Stimulated activated CD8-positive, alpha-beta memory T cell treated with anti-CD3 and anti-CD28 coated beads, Interleukin-15, amount 100 ng/mL, for 48 hours (primary cell): ENCODE measurements around the gene CDK15.
"Not testable (repeated sequence)": the region's sequence is repeated elsewhere in the genome, so short reads cannot be mapped to it uniquely, and the experiment has no call there.

Source experiments
- DNase-seq, 2 donors: peaks; one replicate each; pipeline ENCODE4 v3.0.0-alpha.2; 2020; ENCODE audit warnings: low read depth in 2 of 2

CDK15 gene

DNA sequence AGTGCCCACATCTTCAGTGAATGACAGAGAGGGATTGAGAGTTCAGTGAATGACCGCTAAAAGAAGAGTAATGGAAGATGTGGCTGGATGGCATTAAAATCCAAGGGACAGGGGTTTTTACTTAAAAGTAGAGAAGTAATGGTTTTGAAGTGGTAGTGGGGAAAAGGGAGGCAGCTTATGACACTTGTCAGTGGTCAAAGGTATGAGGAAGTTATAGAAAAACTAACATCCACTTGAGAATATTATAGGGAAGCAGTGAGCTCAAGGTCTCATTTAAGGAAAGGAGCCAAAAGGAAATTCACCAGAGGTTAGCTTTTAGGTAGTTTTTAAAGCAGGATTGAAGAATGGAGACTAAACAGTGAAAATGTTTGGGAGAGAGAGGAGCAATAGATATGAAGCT lies 24.3 kb downstream of the CDK15 start:
- no peak for DNase-seq

- no peak for DNase-seq
These were observed 25.1 kb downstream of the CDK15 start for GRCh38 chr2:201831469-201831868.

- DNase-seq = no peak
These were observed 27.4 kb downstream of the CDK15 start for GRCh38 chr2:201833781-201834180.

DNA sequence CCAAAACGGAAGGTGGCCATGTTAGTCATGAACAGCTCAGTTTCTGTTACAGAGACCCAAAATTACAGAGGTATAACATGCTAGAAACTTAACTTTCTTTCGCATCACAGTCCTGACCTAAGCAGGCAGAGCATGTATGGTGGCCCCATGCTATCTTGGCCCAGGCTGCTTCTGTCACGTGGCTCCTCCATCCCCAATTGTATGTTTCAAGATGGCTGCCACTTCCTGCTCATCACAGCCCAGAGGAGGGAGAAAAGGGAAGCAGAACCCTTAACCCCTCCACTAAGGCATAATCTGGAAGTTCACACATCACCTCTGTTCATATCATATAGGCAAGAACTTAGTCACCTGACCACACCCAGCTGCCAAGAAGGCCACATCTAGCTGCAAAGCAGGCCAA lies 28.7 kb downstream of the CDK15 start:
- no peak for DNase-seq

GRCh38 chr2:201837391-201837790 lies 31.1 kb downstream of the CDK15 start:
- no peak for DNase-seq

- no peak for DNase-seq
These were observed 31.6 kb downstream of the CDK15 start for GRCh38 chr2:201837824-201838431.

DNA sequence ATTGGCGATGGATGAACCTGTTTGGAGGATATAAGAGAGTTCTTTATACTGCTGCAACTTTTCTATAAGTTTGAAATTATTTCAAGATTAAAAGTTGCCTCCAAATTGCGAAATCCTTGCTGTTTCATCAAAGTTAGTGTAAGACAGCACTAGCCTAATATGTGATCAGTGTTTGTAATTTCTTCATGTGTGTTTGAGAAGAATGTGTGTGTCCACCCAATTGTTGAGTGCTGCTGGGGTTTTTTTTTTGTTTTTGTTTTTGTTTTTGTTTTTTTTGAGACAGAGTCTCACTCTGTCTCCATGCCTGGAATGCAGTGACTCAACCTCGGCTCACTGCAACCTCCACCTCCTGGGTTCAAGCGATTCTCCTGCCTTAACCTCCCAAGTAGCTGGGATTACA lies 33.4 kb downstream of the CDK15 start:
- DNase-seq = no peak

GRCh38 chr2:201840726-201841125 lies 34.4 kb downstream of the CDK15 start:
- no peak for DNase-seq

DNA sequence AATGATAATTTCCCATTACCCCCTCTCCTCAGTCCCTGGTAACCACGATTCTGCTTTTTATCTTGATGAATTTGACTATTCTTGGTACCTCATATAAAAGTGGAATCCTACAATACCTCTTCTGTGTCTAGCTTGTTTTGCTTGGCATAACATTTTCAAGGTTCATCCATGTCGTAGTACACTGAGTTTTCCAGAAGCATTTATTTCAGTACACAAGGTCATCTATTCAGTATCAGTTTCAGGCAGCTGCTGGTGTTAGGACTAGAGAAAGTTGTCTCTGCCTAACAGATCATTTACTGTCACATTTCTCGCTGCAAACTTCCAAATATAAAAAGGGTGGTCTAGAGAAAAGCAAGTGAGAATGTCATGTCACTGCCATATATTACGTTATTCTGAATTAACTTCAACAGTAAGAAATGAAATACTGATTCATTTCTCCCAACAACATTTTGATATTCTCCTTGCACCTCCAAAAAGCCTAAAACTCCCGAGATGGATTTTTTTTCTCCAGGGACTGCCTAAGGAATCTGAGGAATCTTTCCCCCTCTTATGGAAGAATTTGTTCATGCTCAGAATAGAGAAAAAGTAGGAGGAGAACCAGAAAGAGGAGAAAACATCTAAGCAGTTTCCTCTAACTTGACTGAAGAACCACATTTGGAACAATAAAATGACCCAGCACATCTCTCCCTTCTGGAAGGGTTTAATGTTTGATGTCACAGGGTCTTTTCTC lies 36.0 kb downstream of the CDK15 start:
- DNase-seq = no peak

DNA sequence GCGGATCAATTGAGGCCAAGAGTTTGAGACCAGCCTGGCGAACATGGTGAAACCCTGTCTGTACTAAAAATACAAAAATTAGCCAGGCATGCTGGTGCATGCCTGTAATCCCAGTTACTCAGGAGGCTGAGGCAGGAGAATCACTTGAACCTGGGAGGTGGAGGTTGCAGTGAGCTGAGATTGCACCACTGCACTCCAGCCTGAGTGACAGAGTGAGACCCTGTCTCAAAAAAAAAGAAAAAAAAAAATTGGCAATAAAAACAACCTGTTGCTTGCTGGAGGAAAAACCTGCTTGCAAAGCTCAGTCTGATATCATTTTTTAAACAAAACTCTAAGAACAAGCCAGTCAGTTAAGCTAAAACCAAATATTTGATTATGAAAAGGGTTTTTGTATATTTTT lies 38.6 kb downstream of the CDK15 start:
- DNase-seq = not testable (repeated sequence)

DNA sequence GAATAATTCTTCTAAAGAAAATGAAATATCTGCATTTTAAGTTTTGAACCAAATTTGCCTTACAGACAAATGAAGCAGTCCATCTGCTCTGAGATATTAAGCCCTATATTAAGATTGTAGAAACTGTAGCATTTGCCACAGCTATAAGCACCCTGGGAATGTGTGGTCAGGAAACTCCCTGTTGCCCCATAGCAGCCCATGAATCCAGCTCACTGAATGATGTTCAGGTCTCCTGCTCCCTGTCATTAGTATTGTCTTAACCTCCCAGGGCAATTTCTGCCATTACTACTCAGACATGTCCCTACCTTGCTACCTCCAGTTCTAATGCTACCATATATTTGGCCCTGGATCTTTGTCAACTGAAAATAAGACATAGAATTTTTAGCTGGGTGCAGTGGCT lies 41.1 kb downstream of the CDK15 start:
- no peak for DNase-seq

DNA sequence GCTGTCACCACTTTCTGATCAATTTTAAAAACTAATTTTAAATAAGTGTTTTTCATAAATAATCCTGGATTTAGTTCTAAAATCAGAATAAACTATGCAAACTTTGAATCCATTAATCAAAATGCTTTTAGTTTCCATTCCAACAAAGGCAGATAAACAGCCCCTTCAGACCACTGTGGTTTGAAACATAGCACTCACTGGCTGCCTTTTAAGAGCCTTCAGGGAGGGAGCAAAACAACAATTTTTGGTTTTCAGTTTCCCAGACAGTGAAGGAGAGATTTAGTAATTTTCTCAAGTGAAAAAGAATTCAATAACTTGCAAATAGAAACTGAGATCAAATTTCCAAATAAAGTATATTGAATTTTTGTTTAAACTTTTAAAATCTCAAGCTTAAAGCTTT lies 46.1 kb downstream of the CDK15 start:
- no peak for DNase-seq

GRCh38 chr2:201852878-201853415 lies 46.6 kb downstream of the CDK15 start:
- DNase-seq = no peak

- no peak for DNase-seq
These were observed 48.0 kb downstream of the CDK15 start for GRCh38 chr2:201854221-201854801.

GRCh38 chr2:201854841-201855240 lies 48.5 kb downstream of the CDK15 start:
- no peak for DNase-seq

- DNase-seq = no peak
These were observed 49.0 kb downstream of the CDK15 start for GRCh38 chr2:201855356-201855755.

- DNase-seq = no peak
These were observed 51.0 kb downstream of the CDK15 start for GRCh38 chr2:201857326-201857725.

- DNase-seq = peak; percentile 10 to 11
These were observed 52.2 kb downstream of the CDK15 start for GRCh38 chr2:201858281-201859184.

GRCh38 chr2:201859949-201860348 lies 53.6 kb downstream of the CDK15 start:
- DNase-seq = no peak

DNA sequence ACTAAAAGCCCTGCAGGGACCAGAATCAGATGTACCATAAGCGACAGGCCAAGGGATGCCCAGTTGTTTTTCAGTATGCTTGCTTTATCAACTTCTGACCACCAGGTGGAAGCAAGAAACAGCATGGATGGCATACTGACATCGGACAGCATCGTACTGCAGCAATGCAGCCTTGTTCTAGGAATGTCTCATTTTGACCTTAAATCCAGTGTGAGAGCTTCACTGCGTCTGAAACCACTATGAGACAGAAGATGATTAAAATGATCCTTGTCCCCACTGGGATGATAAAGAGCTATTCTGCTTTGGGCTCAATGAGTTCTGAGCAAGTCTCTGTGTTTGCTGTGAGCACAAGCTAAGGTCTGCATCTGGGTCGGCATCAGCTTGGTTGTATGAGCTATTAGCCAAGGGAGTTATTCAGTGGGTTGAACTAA lies 54.3 kb downstream of the CDK15 start:
- no peak for DNase-seq

GRCh38 chr2:201862843-201863242 lies 56.5 kb downstream of the CDK15 start:
- no peak for DNase-seq
